GM21390 (cell line): ENCODE results near the gene TOMM6.
"Not testable (repeated sequence)": the region's sequence is repeated elsewhere in the genome, so short reads cannot be mapped to it uniquely, and the experiment has no call there.

Experiments
- ATAC-seq: cut with Tn5 transposase; IDR thresholded peaks from one replicate; pipeline ENCODE4 v1.9.1; 2021; ENCODE audit not compliant: unreplicated experiment

Gene TOMM6

DNA sequence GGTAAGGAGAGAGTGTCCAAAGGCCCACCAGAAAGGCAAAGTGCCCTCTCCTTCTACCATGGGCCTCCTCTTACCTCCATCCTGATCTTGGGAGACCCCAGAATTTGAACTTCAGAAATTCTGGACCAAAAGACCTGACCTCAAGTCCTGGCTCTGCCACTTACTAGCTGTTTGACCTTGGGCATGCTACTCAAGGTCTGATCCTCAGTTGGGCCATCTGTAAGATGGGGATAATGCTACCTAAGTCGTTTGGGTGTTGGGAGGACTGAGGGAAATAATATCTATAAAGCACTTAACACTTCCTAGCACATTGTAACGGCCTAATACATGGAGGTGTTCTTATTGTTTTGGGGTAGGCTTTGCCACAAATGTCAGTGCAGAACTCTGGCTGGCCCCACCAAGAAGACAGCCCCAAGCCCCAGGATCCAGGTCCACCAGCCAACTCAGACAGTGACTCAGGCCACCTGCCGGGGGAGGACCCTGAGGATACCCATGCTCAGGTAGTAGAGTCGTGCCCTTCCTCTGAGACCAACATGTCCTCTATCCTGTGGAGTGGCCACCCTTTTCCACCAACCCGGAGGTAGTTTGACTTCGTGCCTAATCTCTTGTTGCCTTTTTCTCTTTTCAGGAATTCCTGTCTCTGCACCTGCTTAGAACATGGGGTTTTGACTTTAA lies 4.3 kb upstream of the TOMM6 start:
- no peak for ATAC-seq

DNA sequence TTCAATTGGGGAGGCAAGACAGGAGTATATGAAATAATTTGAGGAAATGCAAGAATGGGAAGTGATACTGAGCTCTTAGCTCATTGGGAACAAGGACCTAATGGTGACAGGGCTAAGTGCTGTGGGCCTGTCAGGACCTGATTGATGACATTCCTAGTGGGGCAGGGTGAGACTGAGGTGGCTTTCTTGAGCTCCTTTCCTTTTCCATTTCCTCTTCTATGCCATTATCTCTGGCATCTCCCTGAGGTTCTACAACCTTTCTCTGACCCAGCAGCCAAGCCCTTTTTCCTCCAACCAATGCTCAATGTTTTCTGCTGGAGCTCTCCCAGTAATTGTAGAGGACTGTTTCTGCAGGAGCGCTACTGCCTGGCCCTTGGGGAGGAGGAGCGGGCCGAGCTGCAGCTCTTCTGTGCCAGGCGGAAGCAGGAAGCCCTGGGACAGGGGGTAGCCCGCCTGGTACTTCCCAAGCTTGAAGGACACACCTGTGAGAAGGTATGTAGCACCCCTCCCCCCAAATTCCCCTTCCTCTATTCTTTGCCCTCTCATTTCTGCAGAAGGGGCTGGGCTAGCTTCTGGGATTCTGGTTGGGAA lies 2.8 kb upstream of the TOMM6 start:
- ATAC-seq: no peak

DNA sequence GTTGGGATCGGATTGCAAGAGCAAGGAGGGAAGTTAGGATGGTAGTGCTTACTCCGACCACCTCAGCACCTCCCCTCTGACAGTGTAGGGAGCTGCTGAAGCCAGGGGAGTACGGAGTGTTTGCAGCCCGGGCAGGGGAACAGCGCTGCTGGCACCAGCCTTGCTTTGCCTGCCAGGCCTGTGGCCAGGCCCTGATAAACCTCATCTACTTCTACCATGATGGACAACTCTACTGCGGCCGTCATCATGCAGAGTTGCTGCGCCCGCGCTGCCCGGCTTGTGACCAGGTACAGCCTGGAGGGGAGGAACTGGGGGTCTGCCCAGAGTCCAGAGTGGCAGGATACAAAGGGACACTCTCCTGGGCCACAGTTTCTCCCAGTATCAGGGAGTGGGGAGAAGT lies 2.2 kb upstream of the TOMM6 start:
- ATAC-seq: no peak

DNA sequence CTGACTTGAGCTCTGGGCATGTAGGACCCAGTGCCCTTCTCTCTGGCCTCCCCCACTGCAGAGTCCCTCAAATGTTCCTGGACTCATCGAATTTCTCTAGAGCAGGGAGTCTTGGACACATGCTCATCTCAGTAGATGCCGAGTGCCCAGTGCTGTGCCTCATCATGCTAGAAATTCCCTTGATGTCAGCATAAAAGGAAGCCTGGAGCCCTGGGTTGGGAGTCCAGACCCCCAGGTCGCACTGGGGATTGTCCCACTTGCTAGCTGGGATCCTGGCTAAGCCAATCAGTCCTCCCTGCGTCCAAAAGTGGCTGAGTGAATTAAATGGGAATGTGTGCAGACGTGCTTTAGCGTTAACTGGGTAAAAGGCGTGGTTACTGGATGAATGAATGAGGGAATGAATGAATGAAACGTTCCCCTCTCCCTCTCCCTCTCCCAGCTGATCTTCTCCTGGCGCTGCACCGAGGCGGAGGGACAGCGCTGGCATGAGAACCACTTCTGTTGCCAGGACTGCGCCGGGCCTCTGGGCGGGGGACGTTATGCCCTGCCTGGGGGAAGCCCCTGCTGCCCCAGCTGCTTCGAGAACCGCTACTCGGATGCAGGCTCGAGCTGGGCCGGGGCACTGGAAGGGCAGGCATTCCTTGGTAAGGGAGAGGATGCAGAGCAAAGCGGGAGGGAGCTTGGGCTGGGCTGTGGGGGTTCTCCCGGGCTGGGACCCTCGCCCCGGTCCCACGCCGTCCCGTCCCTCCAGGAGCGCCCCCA lies 1.6 kb upstream of the TOMM6 start:
- no peak for ATAC-seq

GRCh38 chr6:41786451-41787218 lies 859 bp upstream of the TOMM6 start:
- peak; percentile 63 for ATAC-seq

GRCh38 chr6:41789390-41789724 lies 1.9 kb downstream of the TOMM6 start:
- ATAC-seq: no peak

DNA sequence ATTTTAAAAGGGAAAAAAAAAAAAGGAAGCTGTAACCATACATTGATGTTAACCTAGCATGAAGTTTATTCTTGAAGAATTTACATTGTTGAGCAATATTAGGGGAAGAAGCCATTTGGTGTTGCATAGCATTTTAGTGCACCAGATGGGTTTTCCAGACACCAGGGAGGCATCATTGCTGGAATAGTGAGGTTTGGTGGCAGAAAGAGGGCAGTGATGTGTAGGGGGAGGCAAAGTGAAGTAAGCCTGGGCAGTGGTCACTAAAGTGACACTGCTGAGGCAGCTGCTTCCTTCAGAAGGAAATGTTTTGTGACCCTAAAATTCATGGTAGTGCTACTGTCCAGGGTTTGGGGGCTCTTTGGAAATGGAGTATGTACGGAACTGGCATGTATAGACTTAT lies 2.6 kb downstream of the TOMM6 start:
- no peak for ATAC-seq

DNA sequence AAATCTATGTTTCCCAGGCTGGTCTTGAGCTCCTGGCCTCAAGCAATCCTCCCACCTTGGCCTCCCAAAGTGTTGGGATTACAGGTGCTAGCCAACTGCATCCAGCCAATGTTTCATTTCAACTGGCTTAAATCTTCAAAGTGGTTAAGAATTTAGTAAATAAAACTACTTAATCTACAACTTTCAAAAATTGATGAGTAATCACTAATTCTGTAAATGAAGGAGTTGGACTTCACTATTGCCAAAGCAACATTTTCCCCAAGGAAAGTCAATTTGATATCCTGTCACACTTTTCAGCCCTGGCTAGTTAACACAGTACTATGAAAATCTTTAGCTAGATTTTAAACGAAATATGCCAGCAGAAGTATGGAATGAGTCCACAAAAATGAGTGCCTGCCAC lies 3.8 kb downstream of the TOMM6 start:
- no peak for ATAC-seq

- no peak for ATAC-seq
Observed at GRCh38 chr6:41791984-41792383, 4.5 kb downstream of the TOMM6 start.

DNA sequence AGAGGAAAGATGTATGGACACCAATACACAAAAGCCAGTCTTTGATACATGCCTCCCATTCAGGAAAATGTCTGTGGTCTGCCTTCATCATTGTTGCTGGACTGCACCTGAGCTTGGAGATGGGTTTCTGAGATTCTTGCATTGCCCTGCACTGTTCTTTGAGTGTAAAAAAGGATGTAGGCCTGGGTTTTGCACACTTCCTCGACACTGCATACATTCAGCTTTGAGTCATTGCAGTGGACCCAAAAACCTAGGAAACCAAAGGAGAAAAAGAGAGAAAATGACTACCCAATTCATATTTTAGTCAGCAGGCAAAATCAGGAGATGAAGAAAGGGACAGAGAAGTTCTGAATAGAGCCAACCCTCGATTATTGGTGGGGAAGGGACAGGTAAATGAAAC lies 9.0 kb downstream of the TOMM6 start:
- ATAC-seq: no peak

DNA sequence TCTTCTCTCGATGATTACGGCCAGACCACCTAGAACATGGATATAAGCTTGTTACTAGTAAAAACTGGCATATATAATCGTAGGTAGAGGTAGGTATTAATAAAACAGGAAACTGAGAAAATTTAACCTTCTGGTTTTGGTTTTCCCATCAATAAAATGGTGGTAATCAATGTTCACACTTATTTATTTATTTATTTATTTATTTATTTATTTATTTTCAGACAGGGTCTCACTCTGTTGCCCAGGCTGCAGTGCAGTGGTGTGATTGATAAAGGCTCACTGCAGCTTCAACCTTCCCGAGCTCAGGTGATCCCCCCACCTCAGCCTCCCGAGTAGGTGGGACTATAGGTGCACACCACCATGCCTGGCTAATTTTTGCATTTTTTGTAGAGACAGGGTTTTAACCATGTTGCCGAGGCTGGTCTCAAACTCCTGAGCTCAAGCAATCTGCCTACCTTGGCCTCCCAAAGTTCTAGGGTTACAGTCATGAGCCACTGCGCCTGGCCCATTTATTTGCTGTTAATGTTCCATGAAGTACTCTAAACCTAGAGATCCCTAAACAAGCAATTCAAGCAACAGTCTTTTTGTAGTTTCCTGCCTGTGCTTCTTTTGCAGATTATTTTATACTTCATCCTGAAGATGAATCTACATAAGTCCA lies 11.5 kb downstream of the TOMM6 start:
- ATAC-seq: no peak

DNA sequence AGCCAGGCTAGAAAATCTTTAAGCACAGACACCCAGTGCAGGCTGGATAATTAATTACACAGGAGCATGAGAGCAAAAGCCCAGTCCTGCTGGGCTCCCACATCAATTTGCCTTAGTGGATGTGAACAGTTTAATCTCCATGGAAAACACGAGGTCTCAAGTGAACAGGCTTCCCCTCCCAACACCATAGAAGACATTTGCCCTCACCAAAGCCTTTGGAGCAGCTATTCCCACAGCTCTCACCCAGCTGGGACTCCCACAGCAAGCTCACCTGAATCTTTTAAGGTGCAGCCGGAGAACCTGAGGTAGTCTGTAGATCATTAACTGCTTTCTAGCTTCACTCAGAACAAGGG lies 12.0 kb downstream of the TOMM6 start:
- ATAC-seq: no peak

GRCh38 chr6:41801380-41801779 lies 13.9 kb downstream of the TOMM6 start:
- no peak for ATAC-seq

DNA sequence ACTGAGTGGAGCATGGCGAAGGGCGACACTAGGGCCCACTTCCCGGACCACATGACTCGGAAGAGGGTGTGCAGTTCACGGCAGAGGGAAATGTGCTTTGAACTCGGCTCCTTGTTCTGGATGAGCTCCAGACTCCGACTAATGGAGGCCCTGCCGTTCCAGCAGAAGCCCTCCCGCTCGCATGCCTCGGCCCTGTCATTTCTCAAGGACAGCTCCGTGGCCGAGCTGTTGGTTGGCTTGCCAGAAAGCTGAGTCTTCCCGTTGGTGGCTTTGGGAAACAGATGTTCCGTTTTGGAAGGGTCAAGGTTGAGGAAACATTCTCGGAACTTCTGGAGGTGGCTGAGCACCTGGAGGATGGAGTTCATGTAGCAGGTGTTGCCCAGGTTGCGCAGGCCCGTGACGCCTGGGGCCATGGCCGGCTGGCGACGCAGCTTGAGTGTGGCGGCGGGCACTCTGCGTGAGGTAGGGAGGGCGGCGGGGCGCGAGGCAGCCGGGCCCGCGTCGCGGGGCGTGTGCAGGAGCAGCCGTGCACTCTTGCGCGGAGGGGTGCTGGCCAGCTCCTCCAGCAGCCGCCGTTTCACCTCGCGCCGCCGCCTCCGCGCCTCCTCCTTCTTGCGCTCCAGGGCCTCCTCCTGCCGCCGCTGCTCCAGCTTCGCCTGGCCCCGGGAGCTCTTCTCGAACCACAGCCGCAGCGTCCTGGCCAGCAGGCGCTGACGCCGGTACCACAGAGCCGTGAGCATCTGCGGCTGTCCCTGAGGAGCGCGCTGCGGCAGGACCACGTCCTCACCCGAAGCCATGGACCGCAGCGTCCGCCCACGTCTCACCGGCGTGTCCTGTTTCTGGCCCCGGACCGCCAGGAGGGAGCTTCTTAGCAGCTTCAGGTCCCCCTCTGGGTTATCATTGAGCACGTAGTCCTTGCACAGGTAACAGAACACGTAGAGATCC lies 18.6 kb downstream of the TOMM6 start:
- no peak for ATAC-seq

DNA sequence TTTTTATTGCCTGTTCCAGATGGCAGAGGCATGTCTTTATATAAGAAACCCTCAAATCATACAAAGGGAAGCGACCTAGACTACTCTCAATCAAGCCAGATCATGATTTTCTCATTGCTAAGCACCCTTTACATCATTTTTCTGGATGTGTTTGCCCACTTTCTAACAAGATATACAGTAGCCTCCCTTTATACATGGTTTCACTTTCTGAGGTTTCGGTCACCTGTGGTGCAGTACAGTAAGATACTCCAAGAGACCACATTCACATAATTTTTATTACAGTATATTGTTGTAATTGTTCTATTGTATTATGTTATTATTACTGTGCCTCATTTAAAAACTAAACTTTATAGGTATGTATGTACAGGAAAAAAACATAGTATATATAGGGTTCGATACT lies 23.6 kb downstream of the TOMM6 start:
- ATAC-seq: no peak

DNA sequence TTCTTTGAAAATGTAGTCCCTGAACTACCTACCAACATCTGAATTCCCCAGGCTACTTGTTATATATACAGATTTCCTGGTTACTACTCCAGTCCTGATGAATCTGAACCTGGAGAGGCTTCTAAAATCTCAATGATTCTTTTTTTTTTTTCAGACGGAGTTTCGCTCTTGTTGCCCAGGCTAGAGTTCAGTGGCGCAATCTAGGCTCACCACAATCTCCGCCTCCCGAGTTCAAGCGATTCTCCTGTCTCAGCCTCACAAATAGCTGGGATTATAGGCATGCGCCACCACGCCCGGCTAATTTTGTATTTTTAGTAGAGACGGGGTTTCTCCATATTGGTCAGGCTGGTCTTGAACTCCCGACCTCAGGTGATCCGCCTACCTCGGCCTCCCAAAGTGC lies 24.5 kb downstream of the TOMM6 start:
- ATAC-seq: not testable (repeated sequence)

DNA sequence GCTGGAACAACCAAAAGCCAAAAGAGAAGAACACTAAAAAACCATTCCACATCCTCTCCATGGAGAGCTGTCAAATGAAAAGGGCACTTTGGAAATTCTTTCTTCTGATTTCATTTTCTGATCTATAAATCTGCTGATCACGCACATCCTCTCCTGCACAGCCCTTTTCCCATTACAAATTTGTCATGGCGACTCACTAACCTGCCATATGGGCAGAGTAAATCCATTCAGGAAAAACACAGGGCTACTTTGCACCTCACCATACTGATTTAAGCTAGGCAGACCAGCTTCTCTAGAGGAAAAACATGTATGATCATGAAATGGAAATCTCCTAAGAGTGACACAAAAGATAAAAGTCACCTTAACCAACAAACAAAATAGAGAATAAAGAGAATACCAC lies 26.0 kb downstream of the TOMM6 start:
- ATAC-seq: no peak

- no peak for ATAC-seq
Observed at GRCh38 chr6:41813956-41814355, 26.5 kb downstream of the TOMM6 start.

DNA sequence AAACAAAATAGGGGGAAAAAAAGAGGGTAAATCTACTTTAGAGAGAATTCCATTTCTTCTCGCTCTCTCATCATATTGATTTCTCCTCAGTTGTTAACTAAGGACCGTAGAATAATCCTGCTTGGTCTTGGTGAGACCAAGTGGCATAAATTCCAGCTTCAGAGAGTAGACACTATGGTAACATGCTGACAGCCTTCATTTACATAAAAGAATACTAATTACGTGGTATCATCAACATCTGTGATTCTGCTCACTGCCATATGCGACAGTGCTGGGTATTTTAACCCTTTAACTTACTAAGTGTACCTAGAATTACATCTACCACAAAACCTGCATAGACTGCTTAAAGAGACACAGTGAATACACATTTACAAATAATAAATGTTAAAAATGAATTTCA lies 27.1 kb downstream of the TOMM6 start:
- no peak for ATAC-seq

DNA sequence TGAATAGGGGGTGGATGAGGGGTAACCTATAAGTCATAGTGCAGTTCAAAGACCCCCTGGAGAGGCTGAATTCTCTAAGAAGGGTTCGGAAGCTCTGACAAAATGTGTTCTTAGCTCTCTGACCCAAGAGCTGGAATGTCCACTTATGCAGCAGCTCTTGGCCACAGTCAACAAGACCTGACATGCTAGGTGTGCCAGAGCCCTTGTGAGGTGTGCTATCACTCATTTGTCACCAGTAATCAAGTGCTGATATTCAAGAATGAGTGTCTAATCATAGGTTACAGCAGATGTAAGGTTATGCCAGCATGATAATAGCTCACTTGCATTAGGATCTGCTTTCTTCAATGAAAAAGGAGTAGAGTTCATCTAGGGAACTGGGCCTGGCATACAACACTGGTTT lies 28.1 kb downstream of the TOMM6 start:
- no peak for ATAC-seq
